Measurements from ENCODE around the gene NSFL1C. TPM values are rescaled to one million over a fixed set of nuclear protein-coding genes. Genes with fewer than 3 reads are reported as not detected.
A peak's percentile ranks its signal among the peaks of the same experiment; 100 is the strongest.

Gene NSFL1C
- total and polyA plus RNA-seq, 9 of the 15 experiments (the other 6 are each of a cell fraction or from before 2014, with no cell fraction given), result 20.8 to 119 (median 47.0) TPM

GRCh38 chr20:1499528-1500420 is 33.1 kb upstream of the NSFL1C start:
- Histone ChIP-seq H3K4me1 (replicated peaks in 1 of 2; ENCODE audit: control insufficient read depth in 2 of 2, insufficient read depth in 2 of 2, low read length in 2 of 2) (no peaks in the 10 kb centered on the region; a peak in 1 of 5 replicates), H3K9ac (ENCODE audit: insufficient read depth in 1 of 2, low read depth in 2 of 2, low read length in 2 of 2) (no peak overlapping the region), H3K27ac (ENCODE audit: extremely low read depth, low read depth, low read length) (no peak overlapping the region), H3K79me2 (ENCODE audit: control insufficient read depth, insufficient read depth, low read length) (no peaks in the 10 kb centered on the region), H3K27me3 (ENCODE audit: control insufficient read depth in 2 of 2, insufficient read depth in 2 of 2, low read length in 2 of 2) (no peaks in the 10 kb centered on the region), H2AFZ (ENCODE audit: low read depth, low read length) (no peak overlapping the region), H4K20me1 (replicated peaks; ENCODE audit: control insufficient read depth, insufficient read depth, low read length) (no peaks in the 10 kb centered on the region), H3K4me2 (ENCODE audit: insufficient read depth, low read length) (no peak overlapping the region), H3K9me1 (ENCODE audit: control insufficient read depth, insufficient read depth, low read length) (no peaks in the 10 kb centered on the region), H3K4me3 (no peak overlapping the region), H3K9me3 (replicated peaks; ENCODE audit: control insufficient read depth, insufficient read depth, low read depth, low read length) (no peaks in the 10 kb centered on the region), H3K36me3 (ENCODE audit: control insufficient read depth, insufficient read depth, low read length) (no peaks in the 10 kb centered on the region)
- TF ChIP-seq E2F4 (CRISPR knock-in tag; IDR thresholded peaks at IDR 0.05; ENCODE audit: low read depth) (no peak), CREB3 (tag; conservative IDR thresholded peaks at IDR 0.05; ENCODE audit: low read depth) (no peak), SMAD3 (CRISPR knock-in tag; conservative IDR thresholded peaks at IDR 0.05) (no peak), ARID1B (IDR thresholded peaks at IDR 0.05) (no peak), RBM15 (IDR thresholded peaks at IDR 0.05; ENCODE audit: insufficient read depth, low read length) (no peak), ZNF766 (CRISPR knock-in tag; conservative IDR thresholded peaks at IDR 0.05) (0 out of 2 replicates have a peak, but pooled peaks have one; percentile 24), ELF2 (CRISPR knock-in tag; IDR thresholded peaks at IDR 0.05) (no peak), NR4A1 (CRISPR knock-in tag; IDR thresholded peaks at IDR 0.05) (no peak), NR4A1 (tag; IDR thresholded peaks at IDR 0.05) (no peak)
- in situ Hi-C loops (cut with MboI) (loop anchor here (25.0 kb wide), 1 partner anchor 263 kb away; no protein-coding TSS in a partner anchor), intact Hi-C loops (cut with micrococcal nuclease) (loop anchor here (10.0 kb wide), 1 partner anchor 185 kb away; no protein-coding TSS in a partner anchor)
- ATAC-seq (no peak), DNase-seq (ENCODE audit: extremely low read depth in 1 of 4, low spot score in 3 of 4) (no peak), FAIRE-seq (no peak)
- ChIA-PET CTCF (ENCODE audit: low intra/inter-chr PET ratio) (no interaction called here), POLR2A (interaction anchor here (0.7 to 1.4 kb wide), 2 partner anchors 32 to 958 kb away, joined by 3 read pairs; no protein-coding TSS in a partner anchor)
- 0% methylated on average over 8 of the region's 8 CpGs for WGBS (ENCODE audit: insufficient coverage, low coverage, missing lambda C conversion rate)
- no TSS peak for BruUV-seq (replicated peaks)
